ENCODE measurements around the gene ZNF407.

- TF ChIP-seq PATZ1 (CRISPR knock-in tag; IDR thresholded peaks at IDR 0.05; ENCODE audit: borderline replicate concordance) = no peak
- TF ChIP-seq PPARA (CRISPR knock-in tag; IDR thresholded peaks at IDR 0.05; ENCODE audit: borderline replicate concordance) = no peak
- no peak for TF ChIP-seq GLIS3 (CRISPR knock-in tag; IDR thresholded peaks at IDR 0.05)
Measured at GRCh38 chr18:75062297-75062886, 464.7 kb downstream of the ZNF407 start.
